Measurements from ENCODE around the gene SEC24D.

- TF ChIP-seq EZH2phosphoT487 (IDR thresholded peaks at IDR 0.05) (no peak), CTCF (IDR thresholded peaks at IDR 0.05) (no peak), EZH2 (IDR thresholded peaks at IDR 0.05) (no peak)
These were observed 94.5 kb downstream of the SEC24D start for GRCh38 chr4:118741301-118741855.

Measured in neural progenitor cell (in vitro differentiated cells).